HG03175 (cell line): ENCODE data around the gene LARP4.
"Not testable (repeated sequence)": the region's sequence is repeated elsewhere in the genome, so short reads cannot be mapped to it uniquely, and the experiment has no call there.

Experiments used
- ATAC-seq: cut with Tn5 transposase; IDR thresholded peaks from one replicate; pipeline ENCODE4 v1.9.1; 2021; ENCODE audit warnings: mild to moderate bottlenecking, moderate library complexity; ENCODE audit not compliant: unreplicated experiment

Gene LARP4

DNA sequence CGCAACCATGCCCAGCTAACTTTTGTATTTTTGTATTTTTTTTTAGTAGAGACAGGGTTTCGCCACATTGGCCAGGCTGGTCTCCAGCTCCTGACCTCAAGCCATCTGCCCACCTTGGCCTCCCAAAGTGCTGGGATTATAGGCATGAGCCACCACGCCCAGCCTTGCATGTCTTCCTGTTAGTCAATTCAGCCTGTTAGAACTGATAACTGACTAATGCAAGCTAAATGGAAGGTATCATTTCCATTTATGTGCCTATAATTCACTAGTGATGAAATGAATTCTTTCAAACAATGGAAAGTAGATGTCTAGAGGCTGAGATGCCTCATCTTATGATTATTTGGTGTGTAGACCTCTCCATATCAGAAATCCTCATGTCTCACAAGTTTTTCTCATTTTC, 66.8 kb downstream of the LARP4 start:
- no peak for ATAC-seq

DNA sequence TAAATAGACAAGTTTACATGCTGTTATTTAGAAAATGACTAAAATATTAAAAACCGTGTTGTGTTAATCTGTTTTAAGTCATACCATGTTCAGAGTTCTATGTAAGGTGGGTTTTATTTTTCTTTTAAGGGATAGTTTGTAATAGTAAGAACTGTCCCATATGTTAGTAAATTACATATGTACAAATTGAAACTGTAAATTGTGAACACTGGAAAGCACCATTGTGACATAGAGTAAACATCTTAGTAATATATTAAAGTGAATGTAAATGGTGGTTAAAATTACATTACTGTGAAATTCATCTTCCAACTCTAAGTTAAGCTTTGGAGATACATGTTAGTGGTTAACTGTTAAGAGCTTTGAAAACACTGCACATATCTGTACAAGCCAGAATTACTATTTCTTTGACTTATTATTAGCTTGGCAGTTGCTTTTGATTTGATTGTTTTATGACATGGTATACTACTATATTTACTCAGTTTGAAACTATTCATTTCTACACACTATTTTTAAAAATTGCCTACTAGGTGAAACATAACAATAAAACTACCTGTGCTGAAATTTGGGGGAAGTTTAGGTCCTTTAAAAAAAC, 76.7 kb downstream of the LARP4 start:
- no peak for ATAC-seq

DNA sequence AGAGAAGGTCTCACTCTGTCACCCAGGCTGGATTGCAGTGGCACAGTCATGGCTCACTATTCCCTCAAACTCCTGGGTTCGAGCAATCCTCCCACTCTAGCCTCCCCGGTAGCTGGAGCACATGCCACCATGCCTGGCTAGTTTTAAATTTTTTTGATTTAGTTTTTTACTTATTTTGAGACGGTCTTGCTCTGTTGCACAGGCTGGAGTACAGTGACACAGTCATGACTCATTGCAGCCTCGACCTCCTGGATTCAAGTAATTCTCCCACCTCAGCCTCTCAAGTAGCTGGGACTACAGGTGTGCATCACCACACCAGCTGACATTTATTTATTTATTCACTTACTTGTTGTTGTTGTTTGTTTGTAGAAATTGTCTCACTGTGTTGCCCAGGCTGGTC, 81.9 kb downstream of the LARP4 start:
- no peak for ATAC-seq

DNA sequence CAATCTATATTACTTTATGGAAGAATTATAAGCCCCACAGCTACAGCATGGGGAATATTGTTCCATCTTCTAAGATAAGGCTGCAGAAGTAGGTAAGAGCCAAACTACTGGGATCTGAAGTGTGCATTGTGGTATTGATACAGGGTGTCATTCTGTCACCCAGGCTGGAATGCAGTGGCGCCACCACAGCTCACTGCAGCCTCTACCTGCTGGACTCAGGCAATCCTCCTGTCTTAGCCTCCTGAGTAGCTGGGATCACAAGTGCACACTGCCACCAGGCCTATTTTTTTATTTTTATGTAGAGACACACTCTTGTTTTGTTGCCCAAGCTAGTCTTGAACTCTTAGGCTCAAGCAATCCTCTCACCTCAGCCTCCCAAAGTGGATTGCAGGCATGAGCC, 82.8 kb downstream of the LARP4 start:
- ATAC-seq = no peak

DNA sequence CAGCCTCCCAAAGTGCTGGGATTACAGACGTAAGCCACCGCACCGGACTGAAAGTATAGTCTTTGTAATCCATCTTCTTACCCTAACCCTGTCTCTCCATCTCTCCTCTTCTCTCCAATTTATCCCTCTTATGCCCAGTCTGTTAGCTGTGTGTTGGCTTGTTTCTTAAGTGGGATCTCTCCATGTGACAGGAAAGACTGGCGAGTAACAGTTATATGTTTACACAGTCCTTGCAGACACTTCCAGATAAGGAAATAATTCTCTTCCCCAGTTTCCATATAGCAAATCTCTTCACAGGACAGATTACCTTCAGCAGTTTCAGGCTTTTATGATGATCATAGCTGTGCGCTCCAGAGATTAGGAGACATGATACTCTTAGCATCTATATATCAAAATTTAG, 88.1 kb downstream of the LARP4 start:
- ATAC-seq = no peak

DNA sequence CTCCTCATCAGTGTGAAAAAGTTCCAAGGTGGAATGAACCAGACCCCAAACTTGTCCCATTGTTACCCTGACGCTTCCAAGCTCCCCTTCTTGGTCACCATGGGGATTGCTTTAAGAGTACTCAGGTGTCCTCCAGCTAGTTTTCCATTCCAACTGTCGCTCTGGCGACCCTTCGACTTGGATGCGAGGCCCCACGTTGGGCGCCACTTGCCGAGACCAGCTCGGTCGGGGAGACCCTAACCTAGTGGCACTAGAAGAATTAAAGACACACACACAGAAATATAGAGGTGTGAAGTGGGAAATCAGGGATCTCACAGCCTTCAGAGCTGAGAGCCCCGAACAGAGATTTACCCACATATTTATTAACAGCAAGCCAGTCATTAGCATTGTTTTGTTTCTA, 97.4 kb downstream of the LARP4 start:
- not testable (repeated sequence) for ATAC-seq

DNA sequence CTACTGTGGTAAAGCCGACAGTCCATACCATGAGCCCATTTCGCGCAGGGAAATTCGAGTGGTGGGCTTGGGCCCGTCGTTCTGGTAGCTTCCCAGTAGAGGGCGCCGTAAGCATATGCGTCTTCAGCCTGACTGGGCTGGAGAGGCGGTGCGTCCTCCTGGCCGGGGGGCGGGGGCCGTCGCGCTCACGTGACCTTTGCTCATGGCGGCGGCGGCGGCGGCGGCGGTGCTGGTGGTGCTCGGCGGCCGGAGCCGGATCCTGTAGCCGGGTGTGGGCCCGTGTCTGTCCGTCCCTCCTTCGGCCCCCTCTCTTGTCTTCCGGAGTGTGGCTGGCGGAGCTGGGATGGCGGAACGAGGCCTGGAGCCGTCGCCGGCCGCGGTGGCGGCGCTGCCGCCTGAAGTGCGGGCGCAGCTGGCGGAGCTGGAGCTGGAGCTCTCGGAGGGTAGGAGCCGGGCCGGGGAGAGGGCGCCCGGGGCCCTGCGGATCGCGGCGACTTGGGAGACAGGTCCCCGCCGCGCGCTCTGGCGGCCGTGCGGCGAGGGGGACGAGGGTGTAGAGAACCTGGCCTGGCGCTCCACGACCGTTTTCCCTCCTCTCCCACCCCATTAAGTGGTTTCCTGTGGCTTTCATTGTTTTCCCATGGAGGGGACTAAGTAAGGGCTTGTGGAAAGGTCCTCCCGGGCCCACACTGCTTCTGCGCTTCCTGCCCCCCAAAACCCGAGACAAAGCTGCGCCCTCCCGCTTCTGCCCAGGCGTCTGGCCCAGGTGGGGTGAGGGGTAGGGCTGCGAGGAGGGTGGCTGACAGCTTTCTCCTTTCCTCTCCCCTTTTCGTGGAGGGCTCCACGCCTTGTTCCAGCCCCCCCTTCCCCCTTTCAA, 104.4 kb downstream of the LARP4 start, which contains the start of gene DIP2B:
DIP2B (plus strand) TSS at position 188 of the 877 bp plus-strand sequence; CDS start at position 344, 156 bp downstream.
- ATAC-seq = peak; percentile 76

DNA sequence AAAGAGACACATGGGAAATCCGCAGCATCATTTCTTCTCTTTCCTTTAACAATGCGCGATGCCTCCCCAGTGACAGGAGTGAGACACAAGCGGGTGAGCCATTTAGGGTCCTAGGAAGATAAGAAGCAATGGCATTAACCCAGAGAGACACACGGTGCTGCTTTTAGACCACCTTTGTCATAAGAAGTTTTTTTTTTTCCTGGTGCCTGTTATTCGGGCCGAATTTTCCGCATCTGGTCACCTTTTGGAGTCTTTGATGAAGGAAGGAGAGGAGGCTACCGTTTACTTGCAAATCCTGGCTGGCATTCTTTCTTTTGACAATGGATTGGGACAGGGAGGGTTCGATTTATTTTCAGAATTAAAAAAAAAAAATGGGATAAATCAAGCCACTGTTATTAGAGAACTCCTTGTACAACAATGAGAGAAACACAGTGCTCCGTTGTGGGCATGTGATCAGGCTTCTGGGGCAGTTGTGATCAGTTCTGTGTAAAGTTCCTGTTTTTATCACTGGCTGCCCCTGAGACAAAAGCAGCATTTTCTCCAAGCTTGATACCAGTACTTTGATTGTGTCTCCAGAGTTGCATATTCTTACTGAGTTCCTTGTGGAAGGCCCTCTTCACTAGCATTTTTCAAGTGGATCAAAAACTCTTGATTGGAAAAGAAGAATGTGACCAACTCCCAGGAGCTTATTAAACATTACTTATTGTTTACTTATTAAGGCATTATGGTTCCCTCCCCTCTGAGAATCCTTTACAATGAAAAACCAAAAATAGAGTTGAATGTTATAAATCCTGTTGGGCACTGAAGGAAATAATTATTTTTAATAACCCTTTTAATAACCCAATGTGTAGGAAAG, 105.2 kb downstream of the LARP4 start:
- no peak for ATAC-seq

DNA sequence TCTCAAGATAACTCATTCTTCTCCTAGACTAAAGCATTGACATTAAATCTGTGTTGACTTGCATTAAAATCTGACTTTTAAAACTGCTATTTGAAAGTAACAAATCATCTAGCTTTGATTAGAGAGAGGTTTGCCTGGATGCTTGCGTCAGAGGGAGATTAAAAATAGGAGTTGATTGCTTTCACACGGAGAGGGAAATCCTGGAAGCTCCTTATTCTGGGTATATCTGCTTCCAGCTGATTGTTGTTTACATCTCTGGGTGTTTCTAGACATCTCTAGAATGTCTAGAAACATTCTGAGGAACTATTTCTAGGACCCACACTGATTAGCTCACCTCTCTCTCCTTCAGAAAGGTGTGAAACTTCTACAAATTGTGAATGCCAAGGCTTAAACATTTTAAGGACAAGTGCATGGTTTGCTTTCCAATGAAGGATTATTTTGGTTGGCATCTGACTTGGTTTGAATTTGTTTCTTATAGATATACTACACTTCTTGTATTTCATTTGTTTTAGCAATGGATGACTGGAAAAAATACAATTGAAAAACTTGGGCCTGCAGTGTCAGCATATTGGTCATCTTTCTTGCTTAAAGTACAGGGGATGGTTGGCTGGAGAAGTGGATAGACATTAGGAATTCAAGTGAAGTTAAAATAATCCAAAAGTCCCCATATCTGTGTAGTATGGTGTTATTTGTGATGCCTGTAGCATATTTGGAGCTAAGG, 106.2 kb downstream of the LARP4 start:
- ATAC-seq = no peak

DNA sequence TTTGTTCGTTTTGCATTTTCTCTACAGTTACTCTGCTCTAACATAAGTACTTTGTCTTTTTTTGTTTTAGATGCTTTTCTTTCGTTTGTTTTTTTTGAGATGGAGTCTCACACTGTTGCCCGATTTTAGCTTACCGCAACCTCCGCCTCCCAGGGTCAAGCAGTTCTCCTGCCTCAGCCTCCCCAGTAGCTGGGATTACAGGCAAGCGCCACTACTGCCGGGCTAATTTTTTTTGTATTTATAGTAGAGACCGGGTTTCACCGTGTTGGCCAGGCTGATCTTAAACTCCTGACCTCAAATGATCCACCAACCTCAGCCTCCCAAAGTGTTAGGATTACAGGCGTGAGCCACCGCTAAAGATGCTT, 106.8 kb downstream of the LARP4 start:
- ATAC-seq = no peak

DNA sequence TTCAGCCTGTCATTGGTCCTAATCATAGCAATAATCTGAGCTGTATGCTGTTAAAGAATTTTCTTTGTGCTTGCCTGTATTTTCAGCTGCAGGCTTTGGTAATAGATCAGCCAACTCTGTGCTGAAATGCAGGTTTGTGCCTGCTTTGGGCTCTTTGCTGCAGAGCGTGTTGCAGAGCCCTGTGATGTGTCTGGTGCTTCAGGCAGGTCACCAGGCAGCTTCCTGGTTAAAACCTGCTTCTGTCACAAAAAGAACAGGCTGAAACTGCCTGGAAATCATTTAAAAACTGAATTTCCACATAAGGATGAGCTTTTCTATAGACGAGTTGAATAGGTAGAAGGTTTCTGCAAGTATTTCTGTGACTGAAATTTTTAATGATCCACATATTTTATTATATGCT, 107.2 kb downstream of the LARP4 start:
- no peak for ATAC-seq

DNA sequence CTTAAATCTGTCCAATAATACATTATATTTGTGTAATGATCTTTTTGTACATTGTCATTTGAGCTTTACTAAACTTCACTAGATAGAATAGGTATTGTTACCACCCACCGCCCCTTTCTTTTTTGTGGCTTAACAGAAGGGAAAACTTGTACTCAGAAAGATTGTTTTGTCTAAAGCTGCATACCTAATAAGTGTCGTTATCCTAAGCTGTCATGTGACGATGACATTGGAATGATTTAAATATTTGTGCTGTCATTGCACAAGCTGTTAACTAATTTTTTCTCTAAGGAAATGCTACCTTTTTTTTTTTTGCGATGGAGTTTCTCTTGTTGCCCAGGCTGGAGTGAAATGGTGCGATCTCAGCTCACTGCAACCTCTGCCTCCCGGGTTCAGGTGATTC, 107.7 kb downstream of the LARP4 start:
- ATAC-seq = no peak

DNA sequence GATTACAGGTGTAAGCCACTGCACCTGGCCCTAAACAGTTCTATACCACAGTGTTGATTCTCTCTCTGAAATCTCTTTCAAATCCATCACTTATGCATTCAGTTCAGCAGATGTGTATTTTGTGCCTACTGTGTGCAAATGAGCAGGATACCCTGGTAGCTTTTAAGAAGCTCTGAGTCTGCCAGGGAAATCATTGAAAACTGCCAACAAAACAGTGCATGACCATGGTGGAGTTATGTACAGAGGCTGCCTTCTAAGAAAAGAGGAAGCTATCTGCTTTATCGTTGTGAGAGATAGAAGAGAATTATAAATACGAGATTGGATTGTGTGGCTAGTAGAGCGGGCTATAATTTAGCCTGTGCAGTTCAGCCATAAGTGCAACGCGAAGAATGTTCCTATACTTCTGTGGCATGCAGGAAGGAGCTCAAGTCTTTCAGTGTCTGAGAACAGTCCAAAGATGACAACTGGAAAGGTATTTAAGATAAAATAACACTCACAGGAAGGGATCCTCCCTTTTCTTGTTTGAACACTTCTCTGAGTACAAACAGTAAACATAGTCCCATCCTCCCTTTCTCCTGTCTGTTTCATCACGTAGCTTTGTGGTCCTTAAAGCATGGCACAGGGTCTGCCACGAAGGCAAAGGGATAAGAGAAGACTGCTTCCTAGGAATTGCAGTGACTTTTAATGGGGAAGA, 108.4 kb downstream of the LARP4 start:
- ATAC-seq = no peak

DNA sequence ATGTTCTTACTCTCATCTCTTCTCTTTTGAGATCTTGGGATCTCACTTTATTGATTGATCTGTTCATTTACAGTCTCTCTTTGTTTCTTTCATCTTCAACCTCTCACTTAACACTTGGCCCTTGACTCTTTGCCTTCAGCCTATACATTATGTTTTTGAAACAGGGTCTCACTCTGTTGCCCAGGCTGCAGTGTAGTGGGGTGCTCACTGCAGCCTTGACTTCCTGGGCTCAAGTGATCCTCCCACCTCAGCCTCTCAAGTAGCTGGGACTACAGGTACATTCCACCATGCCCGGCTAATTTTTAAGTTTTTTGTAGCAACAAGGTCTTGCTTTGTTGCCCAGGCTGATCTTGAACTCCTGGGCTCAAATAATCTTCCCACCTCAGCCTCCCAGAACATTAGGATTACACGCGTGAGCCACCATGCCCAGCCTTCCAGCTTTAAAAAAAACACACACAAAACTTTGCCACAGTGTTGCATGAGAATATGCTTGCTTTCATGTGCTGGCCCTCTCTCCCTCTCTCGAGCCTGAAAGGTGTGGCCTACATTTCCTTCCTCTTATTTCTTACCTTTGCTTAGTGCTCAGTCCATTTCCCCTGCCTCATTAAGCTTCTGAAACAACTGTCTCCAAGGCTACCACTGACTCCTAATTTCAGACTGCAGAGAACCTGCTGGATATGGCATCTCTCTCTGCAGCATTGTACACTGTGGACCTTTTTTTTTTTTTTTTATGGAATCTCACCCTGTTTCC, 114.0 kb downstream of the LARP4 start:
- ATAC-seq = no peak

DNA sequence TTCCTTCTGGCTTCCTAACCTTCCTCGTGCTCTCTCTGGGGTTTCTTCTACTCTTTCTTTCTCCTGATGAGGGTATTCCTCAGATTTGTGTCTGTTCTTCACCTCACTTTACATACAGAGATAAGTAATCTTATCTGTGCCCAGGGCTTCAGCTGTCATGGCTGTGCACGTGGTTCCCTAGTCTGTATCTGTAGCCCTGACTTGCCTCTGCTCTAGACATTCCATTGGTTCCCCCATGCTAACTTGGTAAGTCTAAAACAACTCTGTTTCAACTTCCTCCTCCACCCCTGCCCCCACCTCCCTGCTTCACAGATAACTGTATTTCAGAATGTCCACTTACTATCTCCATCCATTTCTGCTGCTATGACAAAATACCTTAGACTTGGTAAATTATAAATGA, 114.9 kb downstream of the LARP4 start:
- ATAC-seq = no peak

DNA sequence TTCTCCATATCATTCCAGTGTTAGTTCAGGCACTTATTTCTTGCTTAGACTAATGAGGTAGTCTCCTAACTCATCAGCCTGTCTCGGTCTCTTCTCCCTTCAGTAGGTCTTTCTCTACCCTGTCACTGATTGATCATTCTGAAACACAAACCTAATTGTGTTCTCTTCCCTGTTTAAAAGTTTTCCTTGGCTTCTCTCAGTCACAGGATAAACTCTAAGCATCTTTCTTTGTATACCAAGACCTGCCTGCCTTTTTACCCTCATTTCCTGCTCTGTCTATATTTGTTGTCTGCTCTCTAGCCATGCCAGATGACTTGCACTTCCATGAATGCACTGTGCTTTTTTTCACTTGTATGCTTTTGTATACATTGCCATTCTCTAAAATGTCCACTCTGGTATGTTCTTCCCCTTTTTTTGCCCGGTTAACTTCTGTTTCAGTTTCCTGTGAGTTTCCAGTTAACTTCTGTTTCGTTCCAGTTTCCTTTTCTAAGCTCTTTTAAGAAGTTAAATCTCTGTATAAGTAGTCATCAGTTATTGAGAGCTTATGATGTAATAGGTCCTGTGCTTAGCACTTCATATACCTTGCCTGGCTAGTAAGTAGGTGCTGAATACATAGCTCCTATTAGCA, 116.8 kb downstream of the LARP4 start:
- ATAC-seq = peak; percentile 73

DNA sequence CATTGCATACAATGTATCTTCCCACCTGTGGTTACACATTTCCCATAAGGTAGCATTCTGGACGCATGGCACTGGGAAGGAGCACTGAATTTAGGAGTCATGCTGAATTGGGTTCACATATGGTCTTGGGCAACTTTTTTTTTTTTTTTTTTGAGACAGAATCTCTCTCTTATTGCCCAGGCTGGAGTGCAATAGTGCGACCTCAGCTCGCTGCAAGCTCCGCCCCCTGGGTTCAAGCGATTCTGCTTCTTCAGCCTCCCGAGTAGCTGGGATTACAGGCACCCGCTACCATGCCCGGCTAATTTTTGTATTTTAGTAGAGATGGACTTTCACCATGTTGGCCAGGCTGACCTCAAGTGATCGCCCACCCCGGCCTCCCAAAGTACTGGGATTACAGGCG, 117.4 kb downstream of the LARP4 start:
- no peak for ATAC-seq

DNA sequence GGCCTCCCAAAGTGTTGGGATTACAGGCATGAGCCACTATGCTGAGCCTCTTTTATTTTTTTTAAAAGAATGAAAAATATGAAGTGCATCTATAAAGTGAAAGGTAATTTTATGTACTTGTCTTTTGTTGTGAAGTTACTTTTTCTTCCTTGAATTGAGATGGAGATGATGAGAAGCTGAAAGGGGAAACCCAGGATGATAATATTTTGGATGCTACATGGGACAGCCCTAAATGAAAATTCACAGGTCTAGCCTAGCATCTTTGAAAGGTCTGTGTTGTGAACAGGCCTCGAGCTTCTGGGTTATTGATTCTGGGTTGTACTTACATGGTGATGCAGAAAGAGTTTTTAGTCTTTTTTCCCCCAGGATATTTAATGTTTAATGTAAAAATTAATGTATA, 118.7 kb downstream of the LARP4 start:
- ATAC-seq = no peak
